Adrenal gland (tissue), 5 donors: ENCODE results near the gene LAMC2.

Source experiments
- POLR2A ChIP-seq, 2 donors: fragments of 450-650 bp; IDR thresholded peaks; one replicate each; pipeline ENCODE4 v1.6.1; 2017; ENCODE audit warnings: antibody characterized with exemption in 2 of 2, mild to moderate bottlenecking in 2 of 2, moderate library complexity in 1 of 2
- TF ChIP-seq, protein P1 (sequence below), 6 experiments: fragments of 450-650 bp in 4 of 6; fragments of 200-600 bp in 2 of 6; sonication (generic) in 1 of 6; IDR thresholded peaks; 1 replicate in 5 of 6; 2 replicates in 1 of 6; pipeline versions ENCODE4 v1.5.1 to v1.8.0; 2016 to 2021; ENCODE audit warnings: antibody characterized with exemption in 6 of 6, mild to moderate bottlenecking in 2 of 6, moderate library complexity in 1 of 6
- donor health status: DM: no; HTN: no; CAD: no.

DNA sequence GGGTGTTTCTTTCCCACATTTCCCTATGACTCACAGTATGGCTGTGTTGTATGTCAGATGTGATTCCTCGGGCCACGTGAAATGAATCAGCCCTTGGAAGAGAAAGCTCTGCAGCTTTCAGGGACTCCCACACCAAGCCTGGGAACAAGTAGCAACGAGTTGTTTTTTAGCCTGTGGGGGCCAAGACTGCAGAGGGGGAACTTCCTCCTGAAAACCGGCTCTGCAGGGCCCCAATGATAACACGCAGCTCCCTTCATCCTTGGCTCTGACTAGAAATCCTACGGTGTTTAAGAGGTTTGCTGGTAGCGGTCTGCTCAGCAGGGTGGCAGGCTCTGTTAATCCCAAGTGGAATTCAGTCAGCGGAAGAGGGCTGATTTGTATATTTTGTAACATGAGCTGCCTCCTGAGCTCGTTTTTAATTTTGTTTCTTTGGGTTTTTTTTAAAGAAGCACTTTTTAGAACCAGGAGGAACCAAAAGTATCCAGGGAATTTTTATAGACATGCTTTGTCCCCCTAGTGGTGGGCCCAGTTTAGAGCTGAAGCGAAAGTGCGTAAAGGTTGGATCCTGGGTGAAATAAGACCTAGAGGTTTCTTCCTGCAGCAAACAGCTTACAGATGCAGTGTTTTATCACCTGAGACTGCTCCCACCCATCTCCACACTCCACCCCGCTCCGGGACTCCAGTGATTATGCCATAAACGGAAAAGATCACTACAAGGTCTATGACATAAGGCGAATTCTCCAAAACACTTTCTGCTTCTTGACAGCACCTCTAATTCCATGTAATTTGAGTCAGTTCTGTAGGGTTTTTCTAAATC, 48.8 kb downstream of the LAMC2 start:
- TF ChIP-seq, protein P1, sequence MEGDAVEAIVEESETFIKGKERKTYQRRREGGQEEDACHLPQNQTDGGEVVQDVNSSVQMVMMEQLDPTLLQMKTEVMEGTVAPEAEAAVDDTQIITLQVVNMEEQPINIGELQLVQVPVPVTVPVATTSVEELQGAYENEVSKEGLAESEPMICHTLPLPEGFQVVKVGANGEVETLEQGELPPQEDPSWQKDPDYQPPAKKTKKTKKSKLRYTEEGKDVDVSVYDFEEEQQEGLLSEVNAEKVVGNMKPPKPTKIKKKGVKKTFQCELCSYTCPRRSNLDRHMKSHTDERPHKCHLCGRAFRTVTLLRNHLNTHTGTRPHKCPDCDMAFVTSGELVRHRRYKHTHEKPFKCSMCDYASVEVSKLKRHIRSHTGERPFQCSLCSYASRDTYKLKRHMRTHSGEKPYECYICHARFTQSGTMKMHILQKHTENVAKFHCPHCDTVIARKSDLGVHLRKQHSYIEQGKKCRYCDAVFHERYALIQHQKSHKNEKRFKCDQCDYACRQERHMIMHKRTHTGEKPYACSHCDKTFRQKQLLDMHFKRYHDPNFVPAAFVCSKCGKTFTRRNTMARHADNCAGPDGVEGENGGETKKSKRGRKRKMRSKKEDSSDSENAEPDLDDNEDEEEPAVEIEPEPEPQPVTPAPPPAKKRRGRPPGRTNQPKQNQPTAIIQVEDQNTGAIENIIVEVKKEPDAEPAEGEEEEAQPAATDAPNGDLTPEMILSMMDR (IDR thresholded peaks at IDR 0.05) = peak; percentile 66 to 81 (median 73)
- peak in 1 of 2 donors; percentile 40 for TF ChIP-seq POLR2A (IDR thresholded peaks at IDR 0.05)
